ENCODE measurements around the gene UQCRC1.

- TF ChIP-seq CTCF (IDR thresholded peaks at IDR 0.05 in 4 of 5, conservative IDR thresholded peaks at IDR 0.05 in 1 of 5), result no peak
- TF ChIP-seq POLR2A (IDR thresholded peaks at IDR 0.05), result no peak
These were observed 27.6 kb downstream of the UQCRC1 start for GRCh38 chr3:48581621-48582481.

Measured in gastrocnemius medialis (tissue), 4 donors.